GM12891 (cell line): ENCODE data around the gene ORM1.

Source experiments
- POLR2A ChIP-seq: IDR thresholded peaks from 2 replicates; pipeline ENCODE4 v1.6.1; 2011; ENCODE audit warnings: low read depth, low read length, control low read depth
- POLR2AphosphoS5 ChIP-seq: IDR thresholded peaks from 2 replicates; pipeline ENCODE4 v1.6.1; 2011; ENCODE audit warnings: low read depth, low read length, control low read depth
- POU2F2 ChIP-seq: IDR thresholded peaks from 2 replicates; pipeline ENCODE4 v1.6.1; 2011; ENCODE audit warnings: low read depth, mild to moderate bottlenecking, control low read depth, low read length, moderate library complexity
- SPI1 ChIP-seq: IDR thresholded peaks from 2 replicates; pipeline ENCODE4 v1.6.1; 2011; ENCODE audit warnings: low read depth, low read length, control low read depth
- TAF1 ChIP-seq: IDR thresholded peaks from 2 replicates; pipeline ENCODE4 v1.6.1; 2011; ENCODE audit warnings: low read depth, low read length, control low read depth

DNA sequence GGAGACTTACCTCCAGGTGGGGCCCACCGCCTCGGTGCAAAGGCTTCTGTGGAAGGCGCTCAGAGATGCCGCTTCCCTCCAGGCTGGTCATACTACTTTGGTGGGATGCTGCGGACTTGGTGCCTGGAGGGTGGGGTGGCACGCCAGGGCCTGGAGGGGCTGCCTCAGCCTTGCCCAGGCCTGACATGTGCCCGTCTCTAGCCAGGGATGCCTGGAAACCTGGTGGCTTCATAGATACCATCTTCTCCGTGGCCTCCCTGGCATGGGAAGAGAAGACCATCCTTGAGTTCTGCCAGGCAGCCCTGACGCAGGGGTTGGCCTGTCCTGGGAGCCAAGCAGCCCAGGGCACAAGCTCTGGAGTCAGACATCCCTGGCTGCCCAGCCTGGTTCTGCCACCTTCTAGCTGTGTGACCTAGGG lies 35.0 kb downstream of the ORM1 start:
- TF ChIP-seq POLR2A, result no peak
- no peak for TF ChIP-seq TAF1
- no peak for TF ChIP-seq POU2F2
- TF ChIP-seq POLR2AphosphoS5, result no peak
- TF ChIP-seq SPI1, result no peak
